DOHH2 (cell line): Measurements from ENCODE around the gene JADE1.

Source experiments
- H3F3A ChIP-seq: fragments of 200-600 bp; sonication (generic), shearing (Covaris generic); 2 replicates; pipeline ENCODE4 v1.6.0; 2016; ENCODE audit warnings: antibody characterized with exemption, mild to moderate bottlenecking; ENCODE audit not compliant: control insufficient read depth, insufficient read depth
- H3K27ac ChIP-seq: fragments of 200-600 bp; sonication (generic); 2 replicates; pipeline ENCODE4 v1.5.1; 2014; ENCODE audit warnings: low read depth, mild to moderate bottlenecking, low read length, moderate library complexity
- H3K27me3 ChIP-seq: fragments of 200-600 bp; sonication (generic); 2 replicates; pipeline ENCODE4 v1.6.1; 2014; ENCODE audit warnings: mild to moderate bottlenecking, low read length, mixed read lengths; ENCODE audit not compliant: control insufficient read depth
- H3K36me3 ChIP-seq: fragments of 200-600 bp; sonication (generic); 2 replicates; pipeline ENCODE4 v1.6.1; 2014; ENCODE audit warnings: mild to moderate bottlenecking, low read length, moderate library complexity, mixed read lengths; ENCODE audit not compliant: control insufficient read depth
- H3K4me1 ChIP-seq: fragments of 200-600 bp; sonication (generic); 2 replicates; pipeline ENCODE4 v1.6.1; 2014; ENCODE audit warnings: mild to moderate bottlenecking, low read length, mixed read lengths; ENCODE audit not compliant: control insufficient read depth
- H3K4me2 ChIP-seq: fragments of 200-600 bp; sonication (generic); 2 replicates; pipeline ENCODE4 v1.6.0; 2014; ENCODE audit warnings: mild to moderate bottlenecking, low read length, moderate library complexity
- H3K4me3 ChIP-seq: fragments of 200-600 bp; sonication (generic); 2 replicates; pipeline ENCODE4 v1.5.1; 2014; ENCODE audit warnings: mild to moderate bottlenecking, low read length, mixed read lengths
- H3K79me2 ChIP-seq: fragments of 200-600 bp; sonication (generic); 2 replicates; pipeline ENCODE4 v1.6.1; 2014; ENCODE audit warnings: mild to moderate bottlenecking, low read length, mixed read lengths; ENCODE audit not compliant: control insufficient read depth
- H3K9me2 ChIP-seq: fragments of 200-600 bp; sonication (generic); replicated peaks from 2 replicates; pipeline ENCODE4 v1.6.1; 2014; ENCODE audit warnings: mild to moderate bottlenecking, low read length, mixed read lengths; ENCODE audit not compliant: control insufficient read depth
- H3K9me3 ChIP-seq: fragments of 200-600 bp; sonication (generic); 2 replicates; pipeline ENCODE4 v1.6.1; 2014; ENCODE audit warnings: antibody characterized with exemption, low read length, mixed read lengths; ENCODE audit not compliant: control insufficient read depth, insufficient read depth
- H4K20me1 ChIP-seq: fragments of 200-600 bp; sonication (generic); 2 replicates; pipeline ENCODE4 v1.6.0; 2014; ENCODE audit warnings: low read depth, mild to moderate bottlenecking, antibody characterized with exemption, low read length, moderate library complexity; ENCODE audit not compliant: control insufficient read depth, insufficient read depth
- EZH2phosphoT487 ChIP-seq: fragments of 200-600 bp; sonication (generic); IDR thresholded peaks from 2 replicates; pipeline ENCODE4 v1.6.1; 2017; ENCODE audit warnings: borderline replicate concordance, mild to moderate bottlenecking, antibody characterized with exemption, low read length, moderate library complexity, mixed read lengths
- TF ChIP-seq, protein P1 (sequence below): fragments of 200-600 bp; sonication (generic); IDR thresholded peaks from one replicate; pipeline ENCODE4 v1.5.1; 2014; ENCODE audit warnings: antibody characterized with exemption, mild to moderate bottlenecking, low read depth, low read length; ENCODE audit not compliant: poor library complexity, severe bottlenecking

JADE1 gene

DNA sequence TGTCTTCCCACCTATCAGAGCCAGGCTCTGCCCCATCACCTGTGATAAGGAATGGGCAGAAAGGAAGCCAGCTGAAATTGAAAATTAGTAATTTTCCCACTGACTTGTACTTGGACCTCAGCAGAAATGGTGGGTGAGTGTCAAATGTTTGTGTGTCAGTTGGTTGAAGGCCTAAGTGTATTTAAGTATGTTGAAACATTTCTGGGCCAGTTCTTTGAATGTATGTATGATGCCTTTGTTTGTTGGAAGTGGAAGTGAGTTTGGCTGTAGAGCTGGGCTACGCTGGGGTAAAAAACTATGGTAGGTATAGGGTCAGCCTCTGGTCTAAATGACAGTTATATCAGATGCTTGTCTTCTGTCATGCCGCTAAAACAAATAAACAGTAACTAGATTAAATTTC lies 27.7 kb downstream of the JADE1 start:
- H3K27me3 ChIP-seq, result no peaks in the 10 kb centered on the region
- peaks cover 19% of the 10 kb centered on the region for H4K20me1 ChIP-seq
- no peak for TF ChIP-seq EZH2phosphoT487
- TF ChIP-seq, protein P1, sequence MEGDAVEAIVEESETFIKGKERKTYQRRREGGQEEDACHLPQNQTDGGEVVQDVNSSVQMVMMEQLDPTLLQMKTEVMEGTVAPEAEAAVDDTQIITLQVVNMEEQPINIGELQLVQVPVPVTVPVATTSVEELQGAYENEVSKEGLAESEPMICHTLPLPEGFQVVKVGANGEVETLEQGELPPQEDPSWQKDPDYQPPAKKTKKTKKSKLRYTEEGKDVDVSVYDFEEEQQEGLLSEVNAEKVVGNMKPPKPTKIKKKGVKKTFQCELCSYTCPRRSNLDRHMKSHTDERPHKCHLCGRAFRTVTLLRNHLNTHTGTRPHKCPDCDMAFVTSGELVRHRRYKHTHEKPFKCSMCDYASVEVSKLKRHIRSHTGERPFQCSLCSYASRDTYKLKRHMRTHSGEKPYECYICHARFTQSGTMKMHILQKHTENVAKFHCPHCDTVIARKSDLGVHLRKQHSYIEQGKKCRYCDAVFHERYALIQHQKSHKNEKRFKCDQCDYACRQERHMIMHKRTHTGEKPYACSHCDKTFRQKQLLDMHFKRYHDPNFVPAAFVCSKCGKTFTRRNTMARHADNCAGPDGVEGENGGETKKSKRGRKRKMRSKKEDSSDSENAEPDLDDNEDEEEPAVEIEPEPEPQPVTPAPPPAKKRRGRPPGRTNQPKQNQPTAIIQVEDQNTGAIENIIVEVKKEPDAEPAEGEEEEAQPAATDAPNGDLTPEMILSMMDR, result no peak
- no peaks in the 10 kb centered on the region for H3K9me3 ChIP-seq
- peaks cover 90% of the 10 kb centered on the region for H3K36me3 ChIP-seq
- peaks cover 17% of the 10 kb centered on the region for H3K4me1 ChIP-seq
- H3K9me2 ChIP-seq, result no peaks in the 10 kb centered on the region
- no peaks in the 10 kb centered on the region for H3F3A ChIP-seq
- peaks cover 99% of the 10 kb centered on the region for H3K79me2 ChIP-seq
- H3K27ac ChIP-seq, result no peak overlapping the region
- no peak overlapping the region for H3K4me2 ChIP-seq
- H3K4me3 ChIP-seq, result no peak overlapping the region

DNA sequence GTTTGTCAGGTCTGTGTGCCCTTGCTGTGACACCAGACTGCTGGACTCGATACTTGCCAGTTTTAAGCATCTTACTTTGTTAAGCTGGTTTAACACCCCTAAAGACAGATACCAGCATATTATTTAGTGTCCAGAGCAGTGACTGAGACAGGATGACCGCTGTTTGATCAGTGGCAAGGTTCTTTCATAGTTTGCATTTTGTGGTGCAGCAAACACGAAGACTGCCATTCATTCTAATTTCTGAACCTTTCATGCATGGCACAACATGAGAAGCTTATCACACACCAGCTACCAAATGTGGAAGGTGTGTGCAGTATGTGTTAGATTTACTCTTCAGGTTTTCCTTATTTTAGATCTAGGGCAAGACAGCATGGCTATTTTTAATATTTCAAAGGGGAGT lies 28.2 kb downstream of the JADE1 start:
- H3K4me2 ChIP-seq, result no peak overlapping the region
- H3K4me3 ChIP-seq, result no peak overlapping the region
- no peaks in the 10 kb centered on the region for H3K9me2 ChIP-seq
- peaks cover 16% of the 10 kb centered on the region for H4K20me1 ChIP-seq
- H3K27ac ChIP-seq, result no peak overlapping the region
- no peaks in the 10 kb centered on the region for H3F3A ChIP-seq
- TF ChIP-seq, protein P1, result no peak
- no peak for TF ChIP-seq EZH2phosphoT487
- H3K79me2 ChIP-seq, result peaks cover 99% of the 10 kb centered on the region
- no peaks in the 10 kb centered on the region for H3K27me3 ChIP-seq
- H3K9me3 ChIP-seq, result no peaks in the 10 kb centered on the region
- H3K4me1 ChIP-seq, result peaks cover 12% of the 10 kb centered on the region
- H3K36me3 ChIP-seq, result peaks cover 90% of the 10 kb centered on the region

DNA sequence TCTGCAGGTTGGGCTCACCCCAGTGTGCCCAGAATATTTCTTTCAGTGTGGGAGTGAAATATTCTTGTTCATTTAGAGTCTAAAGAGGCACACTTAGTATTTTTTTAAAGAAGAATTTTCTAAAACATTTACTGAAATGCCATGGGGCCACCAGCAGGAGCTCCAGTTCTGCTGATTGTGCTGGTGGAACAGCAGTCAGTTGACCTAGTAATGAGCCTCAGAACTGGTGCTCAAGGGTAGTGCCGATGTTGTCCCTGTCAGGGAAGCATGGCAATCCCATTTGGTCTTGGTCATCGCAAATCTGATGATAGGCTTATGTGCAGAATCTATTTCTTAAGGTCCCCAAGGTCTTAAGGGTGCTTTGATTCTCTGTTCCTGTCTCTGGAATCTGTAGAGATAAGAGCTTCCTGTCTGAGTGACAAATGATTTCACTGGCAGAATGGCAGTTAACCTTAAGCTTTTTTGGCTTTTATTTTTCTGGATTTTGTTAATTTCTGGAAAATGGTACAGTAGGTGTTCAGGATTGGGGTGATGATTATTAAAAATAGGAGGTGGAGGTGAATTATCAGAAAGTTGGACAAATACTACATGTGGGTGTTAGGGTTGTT lies 31.3 kb downstream of the JADE1 start:
- no peak overlapping the region for H3K27ac ChIP-seq

DNA sequence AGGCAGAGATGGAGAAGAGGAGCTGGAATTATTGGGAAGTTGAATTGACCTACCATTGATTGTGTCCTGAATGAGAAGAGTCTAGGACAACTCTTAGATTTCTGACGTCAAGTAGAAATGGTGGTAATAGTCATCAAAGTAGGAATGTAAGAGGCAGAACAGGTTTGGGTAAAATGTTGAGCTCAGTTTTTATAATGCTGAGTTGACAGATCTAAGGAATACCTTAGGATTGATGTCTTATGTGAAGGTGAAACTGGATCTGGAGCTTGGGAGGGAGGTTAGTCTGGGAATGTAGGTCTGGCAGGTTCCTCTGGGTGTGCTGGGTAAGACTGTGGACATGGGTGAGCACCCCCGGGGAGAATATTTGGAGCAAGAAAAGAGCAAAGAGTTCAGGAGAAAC lies 31.9 kb downstream of the JADE1 start:
- H3F3A ChIP-seq, result no peaks in the 10 kb centered on the region
- H3K79me2 ChIP-seq, result peaks cover 88% of the 10 kb centered on the region
- no peak overlapping the region for H3K27ac ChIP-seq
- H3K36me3 ChIP-seq, result peaks cover 94% of the 10 kb centered on the region
- TF ChIP-seq, protein P1, result no peak
- no peak for TF ChIP-seq EZH2phosphoT487
- no peaks in the 10 kb centered on the region for H3K9me2 ChIP-seq
- peaks cover 16% of the 10 kb centered on the region for H4K20me1 ChIP-seq
- H3K4me3 ChIP-seq, result no peak overlapping the region
- H3K4me1 ChIP-seq, result peaks cover 11% of the 10 kb centered on the region
- H3K4me2 ChIP-seq, result no peak overlapping the region
- H3K9me3 ChIP-seq, result no peaks in the 10 kb centered on the region
- no peaks in the 10 kb centered on the region for H3K27me3 ChIP-seq

More for the DNA sequence above, 31.3 kb downstream of the JADE1 start:
- H3K36me3 ChIP-seq, result peaks cover 91% of the 10 kb centered on the region
- peaks cover 16% of the 10 kb centered on the region for H4K20me1 ChIP-seq
- peaks cover 11% of the 10 kb centered on the region for H3K4me1 ChIP-seq
- no peaks in the 10 kb centered on the region for H3F3A ChIP-seq
- H3K9me3 ChIP-seq, result no peaks in the 10 kb centered on the region
- no peaks in the 10 kb centered on the region for H3K27me3 ChIP-seq
- no peak overlapping the region for H3K4me2 ChIP-seq
- H3K79me2 ChIP-seq, result peaks cover 88% of the 10 kb centered on the region
- H3K9me2 ChIP-seq, result no peaks in the 10 kb centered on the region
- TF ChIP-seq EZH2phosphoT487, result no peak
- no peak overlapping the region for H3K4me3 ChIP-seq
